ENCODE measurements around the gene APIP. TPM values are rescaled to one million over a fixed set of nuclear protein-coding genes. Genes with fewer than 3 reads are reported as not detected.
A peak's percentile ranks its signal among the peaks of the same experiment; 100 is the strongest.
"Not testable (repeated sequence)": the region's sequence is repeated elsewhere in the genome, so short reads cannot be mapped to it uniquely, and the experiment has no call there.

APIP gene
- total RNA-seq, 1 donor from 2014 or later = 13.2 TPM

DNA sequence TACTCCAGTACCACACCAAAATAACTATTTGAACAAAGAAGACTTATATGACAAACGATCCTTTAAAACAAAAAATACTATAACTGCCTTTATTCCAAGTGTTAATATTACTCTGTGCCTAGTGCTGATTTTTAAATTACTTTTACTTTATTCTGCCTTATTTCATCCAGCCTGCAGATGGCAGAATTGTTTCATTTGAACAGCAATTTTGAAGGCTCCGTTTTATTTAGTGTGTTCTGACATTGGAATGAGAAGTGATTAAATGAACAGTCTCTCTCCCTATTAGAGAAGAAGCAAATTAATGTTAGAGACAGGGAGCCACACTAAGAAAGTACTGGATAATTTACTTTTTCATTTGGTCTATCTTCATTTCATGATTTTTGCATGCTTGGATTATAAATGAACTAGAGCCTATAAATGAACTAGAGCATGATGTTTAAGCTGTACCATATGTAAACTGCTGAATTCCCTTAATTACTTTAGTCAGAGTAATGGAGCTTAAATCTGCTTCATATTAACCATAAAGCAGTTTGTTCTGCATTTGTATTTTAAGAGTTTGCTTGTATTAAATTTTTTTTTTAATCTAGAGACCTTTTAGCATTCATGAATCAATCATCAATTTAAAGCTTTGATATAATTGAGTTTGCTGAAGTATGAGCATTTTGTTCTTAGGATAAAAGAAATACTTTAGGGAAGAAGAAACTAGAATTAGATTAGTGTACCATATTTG is 10.1 kb upstream of the APIP start:
- ATAC-seq = peak; percentile 48

DNA sequence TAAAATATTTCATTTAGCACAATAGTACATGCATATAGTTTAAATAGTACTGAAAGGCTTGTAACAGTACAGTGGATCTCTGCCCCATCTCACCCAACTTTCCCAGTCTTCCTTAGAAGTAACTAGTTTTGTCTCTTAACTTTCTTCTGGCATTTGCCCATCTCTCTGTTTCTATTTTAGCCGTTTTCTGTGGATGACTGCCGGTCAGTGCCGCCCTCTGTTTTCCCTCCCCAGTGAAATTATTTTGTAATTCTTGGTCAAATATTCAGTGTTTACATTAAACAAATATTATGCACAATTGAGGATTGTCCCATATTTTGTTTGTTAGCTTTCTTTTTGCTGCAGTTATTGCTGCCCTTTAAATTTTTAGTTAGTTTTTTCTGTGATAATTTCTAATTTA is 8.5 kb upstream of the APIP start:
- ATAC-seq = no peak

DNA sequence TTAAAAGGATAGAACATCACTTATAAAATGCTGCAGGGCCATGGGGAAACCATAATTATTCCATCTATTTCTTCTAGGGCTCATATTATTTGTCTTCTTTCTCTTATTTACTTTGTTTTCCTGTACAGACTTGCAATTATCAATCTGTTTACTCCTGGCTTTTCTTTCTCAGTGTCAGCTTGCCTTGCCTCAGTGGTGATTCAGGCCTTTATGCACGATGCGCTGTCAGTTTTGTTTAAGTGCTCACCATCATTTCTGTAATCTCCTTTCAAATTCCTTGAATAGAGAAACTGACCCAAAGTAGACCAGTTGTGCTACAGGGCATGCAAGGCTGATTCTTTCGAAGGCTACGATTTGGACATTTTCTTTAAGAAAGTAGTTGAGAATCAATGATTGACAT is 5.0 kb upstream of the APIP start:
- no peak for ATAC-seq

DNA sequence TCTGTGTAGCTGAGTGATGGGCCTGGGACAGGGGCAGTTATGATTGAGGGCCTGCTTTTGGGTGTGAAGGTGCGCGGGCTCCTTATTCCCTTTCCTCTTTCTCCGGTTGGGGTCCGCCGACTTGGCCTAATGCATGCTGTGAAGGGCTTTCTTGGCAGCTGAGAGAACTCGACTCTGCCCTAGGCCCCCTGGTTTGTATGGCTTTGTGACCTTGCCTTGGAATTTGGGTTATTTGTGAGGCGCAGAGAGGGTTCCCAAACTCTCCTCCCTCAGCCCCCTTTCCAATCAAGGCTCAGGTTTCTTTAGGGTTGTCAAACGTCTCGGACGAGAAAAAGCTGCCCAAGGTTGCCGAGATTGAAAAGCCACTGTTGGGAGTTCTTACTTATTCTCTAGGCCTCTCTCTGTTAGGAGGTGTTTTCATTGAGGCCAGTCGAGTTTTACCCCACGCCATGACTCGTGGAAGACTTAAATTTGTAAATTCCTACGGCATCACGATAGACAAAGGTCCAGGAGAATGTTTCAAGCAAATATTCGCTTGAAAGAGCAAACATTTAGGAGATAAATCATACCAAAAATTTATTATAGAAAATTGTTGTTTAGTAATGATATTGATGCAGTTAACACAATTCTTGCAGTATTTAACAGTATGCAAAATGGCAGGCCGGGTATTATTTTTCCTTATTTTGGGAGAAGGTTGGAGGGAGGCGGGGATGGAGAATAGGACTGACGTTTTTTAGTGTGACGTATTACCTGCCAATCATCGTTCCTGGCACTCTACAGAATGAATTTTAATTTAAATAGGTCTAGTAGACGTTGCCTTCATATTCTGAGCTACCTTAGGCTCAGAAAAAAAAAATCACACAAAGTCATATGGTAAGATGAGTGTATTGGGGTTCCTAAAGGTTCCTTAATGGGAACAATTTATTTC is 928 bp upstream of the APIP start:
- ATAC-seq = no peak

DNA sequence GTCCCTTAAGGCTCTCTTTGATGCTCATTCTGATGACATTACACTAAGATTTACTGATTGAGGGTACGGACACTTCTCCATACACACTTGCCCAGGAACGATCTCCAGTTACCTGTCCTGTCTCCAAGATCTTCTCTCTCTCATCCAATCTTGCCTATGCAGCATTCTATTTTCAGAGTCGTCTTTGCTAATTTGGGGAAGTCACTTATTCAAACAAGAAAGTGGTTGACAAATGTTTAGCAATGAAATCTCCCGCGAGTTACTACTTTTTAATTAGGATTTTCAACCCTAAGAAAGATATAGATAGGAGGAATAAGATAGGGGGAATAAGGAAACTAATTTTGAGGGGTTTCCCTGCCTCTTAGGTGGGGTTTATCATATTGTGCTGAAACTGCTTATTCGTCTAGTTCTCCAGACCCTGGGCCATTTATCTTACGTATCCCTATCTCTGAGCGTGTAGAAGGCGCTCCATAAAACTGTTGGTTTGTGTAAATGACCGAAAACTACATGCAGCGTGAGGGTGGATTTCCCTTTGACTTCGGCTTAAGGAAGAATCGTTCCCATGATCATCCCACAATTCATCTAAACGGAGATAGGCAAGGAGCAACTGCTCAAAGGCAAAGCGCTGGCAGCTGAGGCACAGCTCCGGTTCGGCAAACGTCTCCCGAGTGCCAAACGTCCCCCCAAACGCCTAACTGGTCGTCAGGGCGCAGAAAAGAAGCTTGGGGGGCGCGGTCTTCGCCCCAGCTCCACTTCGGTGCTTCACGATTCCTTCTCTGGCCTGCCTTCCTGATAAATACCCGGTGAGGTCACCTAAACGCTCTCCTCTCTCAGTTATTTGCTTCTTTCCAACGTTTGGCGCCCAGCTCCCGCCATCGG is 804 bp downstream of the APIP start:
- ATAC-seq = no peak

DNA sequence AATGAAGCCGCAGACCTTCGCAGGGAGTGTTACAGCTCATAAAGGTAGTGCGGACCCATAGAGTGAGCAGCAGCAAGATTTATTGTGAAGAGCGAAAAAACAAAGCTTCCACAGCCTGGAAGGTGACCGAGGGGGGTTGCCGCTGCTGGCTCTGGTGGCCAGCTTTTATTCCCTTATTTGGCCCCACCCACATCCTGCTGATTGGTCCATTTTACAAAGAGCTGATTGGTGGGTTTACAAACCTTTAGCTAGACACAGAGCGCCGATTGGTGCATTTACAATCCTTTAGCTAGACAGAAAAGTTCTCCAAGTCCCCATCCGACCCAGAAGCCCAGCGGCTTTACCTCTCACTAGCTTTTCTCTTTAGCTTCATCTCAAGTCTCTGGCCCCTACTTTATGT is 2.6 kb downstream of the APIP start:
- not testable (repeated sequence) for ATAC-seq

DNA sequence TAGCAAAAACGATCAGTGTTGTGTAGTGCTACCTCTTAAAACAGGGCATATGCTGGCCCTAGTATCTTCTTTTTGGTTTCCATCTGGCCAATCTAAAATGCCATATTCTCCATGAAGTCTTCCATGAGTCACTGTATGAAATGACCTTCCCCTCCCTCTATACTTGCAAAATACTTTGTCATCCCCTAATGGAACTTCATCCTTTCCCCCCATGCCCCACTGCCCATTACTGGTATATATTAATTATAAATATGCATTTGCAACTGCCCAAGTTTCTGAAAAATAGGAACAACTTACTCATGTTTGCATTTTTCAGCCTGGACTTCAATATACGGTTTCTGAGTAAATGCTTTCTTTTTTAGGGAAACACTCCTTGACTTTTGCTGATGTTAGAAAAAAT is 4.5 kb downstream of the APIP start:
- no peak for ATAC-seq

DNA sequence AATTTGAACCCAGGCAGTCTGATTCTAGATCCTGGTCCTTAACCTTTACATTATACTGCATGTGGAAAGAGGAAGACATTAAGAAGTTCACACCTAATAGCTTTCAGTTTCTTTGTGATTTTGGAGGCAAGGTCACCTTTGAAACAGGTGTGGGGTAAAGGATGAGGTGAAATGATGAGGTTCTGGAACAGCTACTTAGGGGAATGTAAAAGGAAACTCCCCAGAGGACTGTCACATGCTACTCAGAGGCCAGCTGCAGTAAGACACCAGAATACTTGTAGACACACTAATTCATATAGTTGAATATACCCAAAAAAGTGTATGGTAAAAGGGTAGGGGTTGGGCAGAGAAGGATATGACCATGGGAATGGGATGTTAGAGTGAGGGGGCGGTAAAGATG is 5.4 kb downstream of the APIP start:
- no peak for ATAC-seq

DNA sequence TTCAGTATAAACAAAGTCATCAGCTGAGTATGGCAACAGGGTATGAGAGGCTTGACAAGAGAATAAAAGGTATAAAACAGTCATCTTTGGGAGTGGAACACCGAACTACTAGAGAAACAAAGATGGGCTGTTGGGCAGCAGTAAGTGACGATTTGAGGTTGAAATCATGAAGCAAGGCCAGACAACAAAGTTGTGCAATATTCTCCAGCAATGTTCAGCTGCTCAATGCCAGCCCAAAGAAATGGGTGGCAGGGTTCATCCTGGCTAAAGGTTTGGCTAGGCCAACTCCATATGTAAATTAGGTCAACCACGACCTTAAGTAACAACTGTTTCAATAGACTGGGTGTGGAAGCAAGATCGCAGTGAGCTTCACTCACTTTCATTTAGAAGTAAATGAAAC is 6.2 kb downstream of the APIP start:
- ATAC-seq = peak; percentile 53

DNA sequence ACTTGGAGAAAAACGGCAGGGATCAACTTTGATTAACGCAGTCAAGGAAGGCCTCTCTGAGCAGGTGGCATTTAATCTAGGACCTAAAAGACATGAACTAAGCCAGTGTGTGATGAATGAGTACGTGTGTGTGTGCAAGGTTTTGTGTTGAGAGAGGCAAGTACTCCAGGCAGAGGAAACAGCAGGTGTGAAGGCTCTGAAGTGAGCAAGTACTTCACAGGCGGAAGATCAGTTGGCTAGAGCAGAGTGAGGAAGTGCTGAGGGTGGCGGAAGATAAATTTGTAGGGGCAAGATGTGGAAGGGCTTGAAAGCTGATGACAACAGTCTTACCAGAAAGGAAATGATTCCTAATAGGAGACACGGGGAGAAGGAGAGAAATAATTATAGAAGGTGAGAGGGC is 6.8 kb downstream of the APIP start:
- ATAC-seq = no peak

DNA sequence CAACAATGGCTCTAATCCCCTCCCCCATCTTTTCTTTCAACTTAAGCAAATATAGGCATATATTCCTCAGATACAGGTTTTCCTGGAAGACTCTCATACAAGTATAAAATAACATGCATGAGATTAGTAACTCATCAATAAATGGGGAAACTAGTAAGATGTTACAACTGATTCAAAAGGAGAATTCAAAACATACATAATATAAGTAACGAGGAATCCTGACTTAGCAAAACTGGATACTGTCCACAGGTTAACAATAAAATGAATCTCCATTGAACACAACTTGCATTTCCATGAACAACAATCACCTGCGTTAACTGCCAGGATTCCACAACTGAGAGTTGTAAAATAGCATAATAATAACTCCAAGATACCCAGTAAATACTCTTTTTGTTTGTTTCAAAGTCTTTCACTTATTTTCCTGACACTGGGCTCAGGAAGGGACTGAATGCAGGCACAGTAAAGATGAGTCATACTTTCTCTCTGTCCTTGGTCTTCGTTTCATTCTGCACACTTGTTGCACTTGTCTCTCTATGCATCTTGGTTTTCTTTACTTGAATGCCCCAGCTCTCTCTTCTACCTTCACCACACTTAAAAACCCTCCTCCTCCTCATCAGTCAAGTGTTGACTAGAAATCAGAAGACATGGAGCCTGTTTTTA is 8.1 kb downstream of the APIP start:
- no peak for ATAC-seq

DNA sequence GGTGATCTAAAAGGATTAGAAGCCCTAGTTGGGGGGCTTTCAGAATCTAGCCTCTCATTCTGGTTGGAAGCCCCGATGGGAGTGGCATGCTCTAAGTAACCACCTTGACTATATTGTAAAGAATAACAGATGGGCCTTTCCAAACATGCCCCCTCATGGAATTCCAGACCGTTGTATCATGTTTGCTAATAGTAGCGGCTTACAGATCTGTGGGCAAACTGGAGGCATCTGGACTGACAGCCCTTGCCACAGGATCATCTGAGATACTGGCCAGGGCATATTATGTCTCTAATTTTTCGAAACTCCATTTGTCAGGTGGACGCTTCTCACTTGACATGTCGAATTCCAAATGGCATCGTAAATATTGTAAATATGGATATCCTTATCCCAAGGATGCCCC is 10.5 kb downstream of the APIP start:
- no peak for ATAC-seq

DNA sequence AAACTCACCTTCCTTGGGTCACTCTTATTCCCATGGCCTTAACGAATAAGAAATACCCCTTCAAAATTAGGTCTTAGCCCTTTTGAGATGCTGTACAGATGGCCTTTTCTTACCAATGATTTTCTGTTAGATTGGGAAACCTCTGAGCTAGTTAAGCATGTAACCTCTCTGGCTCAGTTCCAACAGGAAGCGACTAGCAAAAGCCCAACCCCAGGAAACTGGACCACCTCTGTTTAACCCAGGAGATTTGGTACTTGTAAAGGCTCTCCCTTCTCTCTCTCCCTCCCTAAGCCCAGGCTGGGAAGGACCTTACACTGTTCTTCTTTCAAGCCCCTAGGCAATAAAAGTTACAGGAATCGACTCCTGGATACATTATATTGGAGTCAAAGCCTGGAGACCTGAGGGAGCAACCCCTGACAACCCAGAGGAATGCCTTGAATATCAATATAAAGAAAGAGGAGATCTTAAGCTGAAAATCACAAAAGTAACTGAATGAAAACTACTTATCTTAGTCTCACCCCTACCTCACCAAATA is 11.7 kb downstream of the APIP start:
- ATAC-seq = no peak

DNA sequence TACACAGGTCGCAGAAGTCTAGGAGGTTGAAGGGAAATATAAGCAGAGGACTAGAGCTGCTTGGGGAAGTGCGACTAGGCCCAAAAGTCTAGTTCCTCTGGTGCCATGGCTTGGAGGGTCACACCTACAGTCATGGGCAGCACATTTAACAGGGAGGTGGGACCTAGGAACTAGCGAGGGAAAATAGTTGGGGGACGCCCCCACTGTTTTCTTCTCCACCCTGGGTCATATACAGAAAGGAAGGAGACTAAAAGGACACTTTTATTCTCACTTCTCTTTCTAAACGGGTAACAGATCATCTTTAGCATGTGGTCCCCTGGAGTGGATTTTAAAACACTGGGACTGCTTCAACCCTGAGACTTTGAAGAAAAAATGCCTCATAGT is 16.6 kb downstream of the APIP start:
- no peak for ATAC-seq

DNA sequence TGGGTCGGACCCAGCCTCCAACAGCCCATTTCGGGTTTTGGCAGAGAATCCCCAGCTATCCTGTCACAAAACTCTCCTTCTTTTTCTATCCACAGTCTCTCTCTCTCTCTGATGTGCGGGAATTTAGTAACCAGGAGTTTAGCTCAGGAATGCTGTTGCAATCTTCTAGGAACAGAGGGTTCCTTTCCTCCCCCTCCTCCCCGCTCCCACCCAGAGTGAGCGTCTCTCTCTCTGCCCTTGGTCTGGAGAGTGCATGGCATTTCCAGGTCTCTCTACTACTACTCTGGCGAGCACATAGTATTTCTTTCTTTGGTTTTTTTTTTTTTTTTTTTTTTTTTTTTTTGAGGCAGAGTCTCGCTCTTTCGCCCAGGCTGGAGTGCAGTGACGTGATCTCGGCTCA is 17.7 kb downstream of the APIP start:
- no peak for ATAC-seq

DNA sequence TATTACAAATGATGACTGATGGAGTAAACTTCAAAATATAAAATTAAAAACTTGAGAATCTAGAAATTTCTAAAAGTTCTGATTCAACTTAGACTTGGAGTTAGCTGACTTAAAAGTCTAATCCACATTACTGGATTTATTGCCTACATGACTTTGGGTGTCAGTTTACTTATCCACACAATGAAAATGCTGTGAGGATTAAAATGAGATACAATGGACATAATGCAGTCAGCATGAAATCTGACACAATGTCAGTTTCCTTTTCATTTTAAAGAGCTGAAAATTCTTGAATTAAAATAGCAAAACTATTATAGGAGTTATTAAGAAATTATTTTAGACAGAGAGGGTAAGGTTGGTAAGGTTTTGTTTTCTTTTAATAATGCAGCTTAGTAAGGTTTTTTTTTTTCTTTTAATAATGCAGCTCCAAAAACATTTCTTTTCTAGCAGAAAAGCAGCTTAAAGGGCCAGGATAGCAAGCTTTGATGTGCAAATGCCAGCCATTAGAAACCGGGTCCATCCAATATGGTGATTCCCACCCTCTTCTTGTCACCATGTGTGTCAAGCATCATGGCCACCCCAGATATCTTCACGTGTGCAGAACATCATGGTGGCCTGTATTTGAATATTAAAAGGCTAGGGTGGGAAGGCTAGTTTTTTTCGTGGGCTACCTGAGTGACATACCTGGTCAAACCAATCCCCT is 18.9 kb downstream of the APIP start:
- ATAC-seq = no peak

DNA sequence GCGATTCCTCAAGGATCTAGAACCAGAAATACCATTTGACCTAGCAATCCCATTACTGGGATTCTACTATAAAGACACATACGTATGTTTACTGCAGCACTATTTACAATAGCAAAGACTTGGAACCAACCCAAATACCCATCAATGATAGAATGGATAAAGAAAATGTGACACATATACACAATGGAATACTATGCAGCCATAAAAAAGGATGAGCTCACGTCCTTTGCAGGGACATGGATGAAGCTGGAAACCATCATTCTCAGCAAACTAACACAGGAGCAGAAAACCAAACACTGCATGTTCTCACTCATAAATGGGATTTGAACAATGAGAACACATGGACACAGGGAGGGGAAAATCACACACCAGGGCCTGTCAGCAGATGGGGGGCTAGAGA is 20.0 kb downstream of the APIP start:
- not testable (repeated sequence) for ATAC-seq

DNA sequence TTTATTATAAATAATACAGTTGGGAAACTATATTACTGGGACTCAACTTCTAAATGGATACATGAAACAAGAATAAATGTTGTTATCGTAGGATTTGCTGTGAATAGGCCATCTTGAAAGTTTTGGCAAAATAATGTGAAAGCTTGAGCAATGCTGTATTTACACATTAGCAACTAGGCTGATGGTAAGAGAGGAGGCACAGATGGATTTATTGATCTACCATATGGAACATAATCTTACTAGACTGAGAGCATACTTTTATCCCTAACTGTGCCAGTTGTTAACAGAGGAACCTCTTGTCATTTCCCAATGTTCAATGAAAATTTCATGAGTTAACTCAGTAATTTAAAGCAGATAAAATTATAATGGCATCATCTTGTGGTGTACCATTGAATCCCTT is 22.8 kb downstream of the APIP start:
- ATAC-seq = no peak

DNA sequence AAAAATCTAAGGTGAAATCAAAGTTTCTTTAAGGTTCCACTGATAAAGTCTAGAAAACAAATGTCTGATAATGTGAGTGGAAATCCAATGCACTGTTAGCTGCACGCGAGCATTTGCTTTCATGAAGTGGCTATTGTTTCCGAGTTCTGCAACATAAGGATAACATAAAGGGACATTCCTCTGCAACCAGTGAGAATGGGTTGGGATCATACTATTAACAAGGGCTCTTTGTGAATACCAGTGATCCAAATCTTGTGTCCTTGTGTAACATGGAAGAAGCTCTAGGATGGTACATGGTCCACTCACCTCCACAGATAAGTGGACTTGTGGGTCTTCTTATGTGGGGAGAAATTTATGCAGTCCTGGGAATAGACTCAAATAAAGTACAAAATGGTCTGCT is 24.6 kb downstream of the APIP start:
- ATAC-seq = no peak

DNA sequence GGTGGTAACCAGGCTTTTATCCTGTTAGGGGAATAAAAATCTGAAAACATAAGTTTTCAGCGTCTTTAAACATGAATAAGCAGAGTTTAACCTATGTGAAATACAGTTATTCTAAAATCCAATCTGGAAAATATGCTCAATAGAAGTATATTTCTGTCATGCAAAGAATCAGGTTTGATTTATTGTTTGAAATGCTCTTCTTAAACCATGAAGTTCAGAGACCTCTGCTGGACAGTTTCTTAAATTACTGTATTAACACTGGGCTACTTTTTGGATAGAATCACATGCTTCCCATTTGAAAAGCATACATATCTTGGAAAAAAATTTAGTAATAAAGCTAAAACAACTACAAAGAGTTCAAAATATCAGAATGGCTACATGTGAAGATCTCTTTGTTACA is 25.4 kb downstream of the APIP start:
- no peak for ATAC-seq

DNA sequence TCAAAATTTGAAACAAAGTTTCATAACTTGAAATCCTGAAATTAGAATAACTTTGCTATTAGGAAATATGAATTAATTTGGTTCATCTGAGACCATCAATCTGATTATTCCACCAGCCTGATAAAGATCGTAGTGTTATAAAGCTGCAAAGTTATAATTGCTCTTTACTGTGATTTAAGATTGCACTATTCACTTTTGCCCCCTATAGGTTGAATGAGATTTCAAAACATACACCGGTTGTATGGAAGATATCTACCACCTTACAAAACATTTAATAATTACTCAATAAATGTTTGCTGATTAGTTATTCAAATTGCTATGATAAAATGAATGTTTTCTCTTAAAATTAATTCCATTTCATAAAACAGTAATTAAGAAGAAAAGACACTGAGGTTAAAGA is 26.1 kb downstream of the APIP start:
- ATAC-seq = no peak

DNA sequence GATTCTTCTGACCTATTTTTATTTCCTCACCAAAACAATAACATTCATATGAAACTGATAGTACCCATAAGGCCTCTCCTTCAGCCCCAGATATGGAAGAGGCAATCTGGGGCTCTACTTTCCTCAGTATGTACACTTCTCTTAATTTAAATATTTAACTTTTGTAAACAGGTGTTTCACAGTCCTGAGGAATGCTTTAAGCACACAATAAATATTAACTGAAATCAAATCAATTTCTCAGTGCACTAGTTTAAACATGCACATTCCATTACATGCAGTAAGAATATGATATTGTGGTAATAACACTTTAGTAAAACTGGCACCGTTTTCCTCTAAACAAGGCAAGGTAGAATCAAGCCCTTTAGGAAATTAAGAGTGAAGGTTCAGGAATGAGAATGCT is 28.9 kb downstream of the APIP start:
- no peak for ATAC-seq
